Measurements from ENCODE around the gene CDC42BPG. TPM values are rescaled to one million over a fixed set of nuclear protein-coding genes. Genes with fewer than 3 reads are reported as not detected.
"Not testable (repeated sequence)": the region's sequence is repeated elsewhere in the genome, so short reads cannot be mapped to it uniquely, and the experiment has no call there.

The CDC42BPG gene
- total RNA-seq, 1 donor from 2014 or later: 0.62 TPM

- DNase-seq (ENCODE audit: low read depth): no peak
Measured at GRCh38 chr11:64852804-64853509, 8.5 kb upstream of the CDC42BPG start.

- no peak for DNase-seq (ENCODE audit: low read depth)
Measured at GRCh38 chr11:64851831-64852351, 7.4 kb upstream of the CDC42BPG start.

DNA sequence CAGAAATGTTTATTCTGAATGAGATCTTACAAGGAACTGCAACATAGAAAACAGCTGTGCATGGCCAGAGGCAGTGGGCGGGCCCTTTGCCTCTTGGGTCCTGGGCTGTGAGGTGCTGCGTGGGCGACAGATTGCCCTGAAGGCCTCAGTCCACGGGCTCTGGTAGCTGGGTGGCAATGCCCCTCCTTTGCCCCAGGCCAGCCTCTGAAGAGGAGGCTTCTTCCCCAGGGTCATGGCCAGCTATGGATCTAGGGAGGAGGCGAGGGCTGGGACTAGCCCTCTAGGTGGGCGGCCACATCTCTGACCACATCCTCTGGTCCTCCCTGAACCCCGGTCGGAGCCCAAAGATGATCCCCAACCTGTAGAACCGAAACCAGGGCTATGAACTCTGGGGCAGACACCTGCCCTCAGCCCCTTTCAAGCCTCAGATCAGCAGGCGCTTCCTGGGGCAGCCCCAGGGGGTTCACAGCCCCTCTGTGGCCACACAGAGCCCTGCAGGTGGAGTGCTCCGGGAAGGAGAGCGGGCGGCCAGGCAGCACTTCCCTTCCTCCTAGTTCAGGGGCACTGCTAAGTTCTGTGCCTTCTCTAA is 6.6 kb upstream of the CDC42BPG start:
- no peak for DNase-seq (ENCODE audit: low read depth)

GRCh38 chr11:64849598-64850356 is 5.3 kb upstream of the CDC42BPG start:
- no peak for DNase-seq (ENCODE audit: low read depth)

- DNase-seq (ENCODE audit: low read depth): no peak
Measured at GRCh38 chr11:64848826-64849597, 4.6 kb upstream of the CDC42BPG start.

DNA sequence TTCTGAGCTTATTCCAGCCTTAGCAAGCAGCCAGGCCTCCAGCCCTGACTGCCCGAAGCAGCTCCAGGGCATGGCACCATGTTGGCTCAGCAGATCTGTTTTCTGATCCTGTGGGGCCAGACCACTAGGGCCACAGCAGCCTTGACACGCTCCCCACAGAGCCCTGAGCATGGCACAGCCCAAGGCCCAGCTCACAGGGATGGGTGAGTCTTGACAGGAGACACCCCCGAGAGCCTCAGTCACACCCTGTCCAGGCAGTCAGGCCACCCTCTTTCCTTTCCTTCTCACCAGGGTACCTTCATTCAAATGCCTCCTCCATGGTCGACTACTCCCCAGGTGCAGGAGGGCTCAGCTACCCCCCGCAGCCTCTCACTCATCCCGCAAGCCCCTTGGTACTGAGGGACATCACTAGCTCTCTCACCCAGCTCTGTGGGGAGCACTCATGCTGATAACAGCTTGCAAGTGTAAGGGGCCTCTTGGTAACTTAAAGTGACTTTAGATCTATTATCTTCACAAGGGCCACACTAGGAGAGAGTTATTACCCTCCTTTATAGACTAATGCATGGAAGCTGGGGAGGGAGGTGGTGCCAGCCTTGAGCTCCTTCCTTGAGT is 3.9 kb upstream of the CDC42BPG start:
- no peak for DNase-seq (ENCODE audit: low read depth)

- DNase-seq (ENCODE audit: low read depth): peak; percentile 95
Measured at GRCh38 chr11:64846998-64847666, 2.7 kb upstream of the CDC42BPG start.

DNA sequence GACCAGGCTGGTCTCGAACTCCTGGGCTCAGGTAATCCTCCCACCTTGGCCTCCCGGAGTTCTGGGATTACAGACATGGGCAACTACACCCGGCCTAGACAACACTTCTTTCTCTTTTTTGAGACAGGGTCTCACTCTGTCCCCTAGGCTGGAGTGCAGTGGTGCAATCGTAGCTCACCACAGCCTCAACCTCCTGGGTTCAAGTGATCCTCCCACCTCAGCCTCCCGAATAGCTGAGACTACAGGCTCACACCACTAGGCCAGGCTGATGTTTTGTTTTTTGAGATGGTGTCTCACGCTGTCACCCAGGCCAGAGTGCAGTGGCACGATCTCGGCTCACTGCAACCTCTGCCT is 1.3 kb upstream of the CDC42BPG start:
- DNase-seq (ENCODE audit: low read depth): not testable (repeated sequence)

- no peak for DNase-seq (ENCODE audit: low read depth)
Measured at GRCh38 chr11:64845129-64845775, 799 bp upstream of the CDC42BPG start.

- no peak for DNase-seq (ENCODE audit: low read depth)
Measured at GRCh38 chr11:64843686-64844329, 645 bp downstream of the CDC42BPG start.

- DNase-seq (ENCODE audit: low read depth): peak; percentile 88
Measured at GRCh38 chr11:64842851-64843685, 1.4 kb downstream of the CDC42BPG start.

DNA sequence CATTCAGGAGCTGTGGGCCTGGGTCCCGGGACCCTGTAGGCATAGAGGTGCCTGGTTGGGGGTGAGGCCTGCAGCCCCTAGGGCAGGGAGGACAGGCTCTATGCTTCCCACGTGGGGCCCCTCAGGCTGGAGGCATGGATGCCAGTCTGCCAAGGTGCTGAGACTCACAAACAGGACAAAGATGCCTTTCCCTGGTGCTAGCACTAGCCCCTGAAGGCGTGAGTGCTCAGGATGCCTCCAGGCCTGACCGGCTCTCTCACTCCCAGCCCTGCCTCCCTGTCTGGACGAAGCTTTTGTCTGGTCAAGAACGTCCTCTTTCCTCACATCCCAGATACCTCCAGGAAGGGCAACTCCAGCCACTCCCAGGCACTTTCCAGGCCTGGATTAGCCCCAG is 2.1 kb downstream of the CDC42BPG start:
- DNase-seq (ENCODE audit: low read depth): no peak

DNA sequence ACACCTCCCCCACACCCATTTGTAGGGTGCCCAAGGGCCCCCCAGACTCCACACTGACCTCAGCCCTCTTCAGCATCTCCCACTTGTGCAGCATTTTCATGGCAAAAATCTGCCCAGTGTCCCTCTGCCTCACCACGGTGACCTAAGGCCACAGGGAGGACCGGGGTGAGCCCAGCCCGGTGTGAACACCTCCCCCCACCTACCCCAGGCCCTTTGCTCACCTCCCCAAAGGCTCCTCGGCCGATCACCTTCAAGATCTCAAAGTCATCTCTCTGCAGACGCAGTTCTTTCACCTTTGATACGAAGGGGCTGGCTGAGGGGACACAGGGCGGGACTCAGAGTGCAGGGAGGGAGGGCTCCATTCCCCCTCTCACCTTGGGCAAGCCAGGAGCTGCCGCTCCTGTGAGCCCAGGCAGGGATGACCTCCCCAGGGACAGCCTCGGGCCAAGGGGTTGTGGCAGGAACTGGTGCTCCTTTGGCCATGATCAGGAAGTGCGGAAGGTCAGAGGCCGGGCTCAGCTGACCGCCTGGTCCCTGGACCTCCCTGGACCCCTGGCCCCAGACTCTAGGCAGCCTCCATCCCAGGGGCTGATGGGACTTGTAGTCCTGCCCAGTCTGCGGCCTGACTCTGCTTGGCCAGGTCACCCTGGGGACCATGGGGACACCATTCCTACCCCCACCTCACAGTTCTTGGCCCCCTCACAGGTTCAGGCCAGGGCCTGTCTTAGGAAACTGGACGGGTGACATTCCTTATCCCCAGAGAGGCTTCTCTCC is 2.7 kb downstream of the CDC42BPG start:
- DNase-seq (ENCODE audit: low read depth): no peak

GRCh38 chr11:64839887-64840782 is 4.3 kb downstream of the CDC42BPG start:
- DNase-seq (ENCODE audit: low read depth): no peak

- DNase-seq (ENCODE audit: low read depth): no peak
Measured at GRCh38 chr11:64839335-64839734, 5.1 kb downstream of the CDC42BPG start.

DNA sequence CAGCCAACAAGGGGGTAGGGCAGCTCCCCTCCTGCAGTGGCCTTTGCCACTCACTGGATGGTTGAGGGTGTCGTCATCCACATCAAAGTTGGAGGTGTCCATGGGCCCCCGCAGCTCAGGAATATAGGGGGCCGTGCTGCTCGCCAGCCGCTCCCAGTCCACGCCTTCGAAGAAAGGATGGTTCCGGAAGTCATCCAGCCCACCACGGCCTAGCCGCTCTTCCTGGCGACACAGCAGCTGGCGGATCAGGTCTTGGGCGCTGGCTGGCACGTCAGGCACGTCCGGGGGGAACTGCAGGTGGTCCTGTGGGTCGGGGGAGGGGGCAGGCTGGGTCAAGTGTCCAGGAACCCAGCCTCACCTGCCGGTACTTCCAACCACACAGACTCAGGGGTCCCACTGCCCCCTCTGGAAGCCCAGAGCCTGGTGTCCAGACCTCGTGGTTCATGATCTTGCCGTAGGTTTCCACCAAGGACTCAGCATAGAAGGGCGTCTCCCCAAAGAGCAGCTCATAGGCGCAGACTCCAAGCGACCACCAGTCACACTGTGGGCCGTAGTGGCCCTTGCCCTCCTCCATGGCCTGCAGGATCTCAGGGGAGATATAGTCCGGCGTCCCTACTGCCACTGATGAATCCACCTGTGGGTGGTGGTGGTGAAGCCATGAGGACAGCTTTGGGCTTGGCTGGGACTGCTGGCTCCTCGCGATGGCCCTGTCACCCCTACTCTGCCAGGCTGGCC is 5.7 kb downstream of the CDC42BPG start:
- DNase-seq (ENCODE audit: low read depth): no peak

Measured in myocyte (in vitro differentiated cells).